Measurements from ENCODE around the gene RTP4. TPM values are rescaled to one million over a fixed set of nuclear protein-coding genes. Genes with fewer than 3 reads are reported as not detected.

RTP4 gene
- total and polyA plus RNA-seq, 7 donors = 5.7 to 11.2 (median 7.8) TPM

GRCh38 chr3:187334904-187335303 lies 33.3 kb upstream of the RTP4 start:
- H3K9me3 ChIP-seq = no peaks in the 10 kb centered on the region
- H3K27ac ChIP-seq = no peak overlapping the region
- no peak overlapping the region for H3K4me3 ChIP-seq
- peak; percentile 21 for DNase-seq
- TF ChIP-seq POLR2A (IDR thresholded peaks at IDR 0.05) = no peak
- no peak for TF ChIP-seq POLR2AphosphoS5 (IDR thresholded peaks at IDR 0.05)
- no peak for TF ChIP-seq EP300 (IDR thresholded peaks at IDR 0.05)
- TF ChIP-seq CTCF (IDR thresholded peaks at IDR 0.05) = no peak
- intact Hi-C loops (cut with DNase I) = no loop called here
- no peaks in the 10 kb centered on the region for H3K4me1 ChIP-seq
- H3K27me3 ChIP-seq = no peaks in the 10 kb centered on the region
- no peaks in the 10 kb centered on the region for H3K36me3 ChIP-seq
- 91 to 94% methylated on average over 4 of the region's 4 CpGs for WGBS, 2 donors

DNA sequence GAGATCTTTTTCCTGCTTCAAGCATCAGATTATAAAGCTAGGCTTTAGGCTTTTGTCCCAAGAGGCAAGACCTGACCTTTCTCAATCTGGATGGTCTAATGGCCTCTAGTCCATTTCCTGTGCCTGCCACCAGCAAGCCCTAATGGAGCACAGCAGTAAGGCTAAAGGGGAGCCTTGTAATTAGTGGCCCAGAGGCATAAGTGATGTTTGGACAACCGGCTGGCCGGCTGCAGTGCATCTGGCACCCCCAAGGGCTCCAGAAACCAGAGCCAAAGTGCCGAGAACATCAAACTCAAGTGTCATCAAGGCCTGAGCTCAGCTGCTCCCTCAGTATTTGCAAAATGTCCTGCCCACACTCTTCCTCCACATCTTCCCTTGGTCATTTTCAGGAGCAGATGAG lies 31.9 kb upstream of the RTP4 start:
- no peak overlapping the region for H3K27ac ChIP-seq
- H3K27me3 ChIP-seq = no peaks in the 10 kb centered on the region
- H3K9me3 ChIP-seq = no peaks in the 10 kb centered on the region
- no peak overlapping the region for H3K4me3 ChIP-seq
- H3K36me3 ChIP-seq = no peaks in the 10 kb centered on the region
- DNase-seq = no peak
- H3K4me1 ChIP-seq = no peaks in the 10 kb centered on the region
- intact Hi-C loops (cut with DNase I) = no loop called here
- TF ChIP-seq CTCF (IDR thresholded peaks at IDR 0.05) (no peak), POLR2A (IDR thresholded peaks at IDR 0.05) (no peak), POLR2AphosphoS5 (IDR thresholded peaks at IDR 0.05) (no peak), EP300 (IDR thresholded peaks at IDR 0.05) (no peak)
- 63 to 74% methylated on average over 3 of the region's 3 CpGs for WGBS, 2 donors

GRCh38 chr3:187340578-187340977 lies 27.6 kb upstream of the RTP4 start:
- Histone ChIP-seq H3K36me3 (no peaks in the 10 kb centered on the region), H3K4me3 (no peak overlapping the region), H3K27ac (no peak overlapping the region), H3K4me1 (peaks cover 0 to 9% (median 3%) of the 10 kb centered on the region in 4 donors), H3K27me3 (no peaks in the 10 kb centered on the region), H3K9me3 (no peaks in the 10 kb centered on the region)
- no peak for DNase-seq
- intact Hi-C loops (cut with DNase I) = no loop called here
- no peak for TF ChIP-seq POLR2A (IDR thresholded peaks at IDR 0.05)
- TF ChIP-seq POLR2AphosphoS5 (IDR thresholded peaks at IDR 0.05) = no peak
- TF ChIP-seq EP300 (IDR thresholded peaks at IDR 0.05) = no peak
- WGBS, 2 donors = 78 to 88% methylated on average over 1 of the region's 1 CpG

DNA sequence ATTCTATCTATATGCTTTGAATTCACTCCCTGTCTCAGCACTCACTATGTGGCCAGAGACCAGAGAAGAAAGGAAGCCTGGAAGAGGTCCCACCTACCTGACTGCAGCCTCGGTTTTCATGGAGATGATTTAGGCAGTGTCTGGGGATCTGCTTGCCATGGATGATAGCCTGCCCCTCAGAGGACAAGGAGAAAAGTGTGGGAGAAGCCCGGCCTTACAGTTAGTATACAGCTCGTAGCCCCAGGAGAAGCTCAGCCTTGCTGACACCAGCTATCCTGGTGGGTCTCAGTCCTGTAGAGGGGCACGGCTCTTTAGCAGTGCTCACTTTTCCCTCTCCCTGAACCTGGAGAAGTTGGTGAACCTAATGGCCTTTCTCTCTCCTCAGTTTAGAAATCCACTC lies 25.9 kb upstream of the RTP4 start:
- Histone ChIP-seq H3K36me3 (no peaks in the 10 kb centered on the region), H3K9me3 (no peaks in the 10 kb centered on the region), H3K27ac (no peak overlapping the region), H3K27me3 (no peaks in the 10 kb centered on the region), H3K4me3 (no peak overlapping the region), H3K4me1 (peaks cover 0 to 9% (median 3%) of the 10 kb centered on the region in 4 donors)
- no peak for TF ChIP-seq CTCF (IDR thresholded peaks at IDR 0.05)
- no peak for TF ChIP-seq POLR2AphosphoS5 (IDR thresholded peaks at IDR 0.05)
- TF ChIP-seq EP300 (IDR thresholded peaks at IDR 0.05) = no peak
- no peak for TF ChIP-seq POLR2A (IDR thresholded peaks at IDR 0.05)
- intact Hi-C loops (cut with DNase I) = no loop called here
- no peak for DNase-seq
- WGBS, 2 donors = 75 to 83% methylated on average over 4 of the region's 4 CpGs

DNA sequence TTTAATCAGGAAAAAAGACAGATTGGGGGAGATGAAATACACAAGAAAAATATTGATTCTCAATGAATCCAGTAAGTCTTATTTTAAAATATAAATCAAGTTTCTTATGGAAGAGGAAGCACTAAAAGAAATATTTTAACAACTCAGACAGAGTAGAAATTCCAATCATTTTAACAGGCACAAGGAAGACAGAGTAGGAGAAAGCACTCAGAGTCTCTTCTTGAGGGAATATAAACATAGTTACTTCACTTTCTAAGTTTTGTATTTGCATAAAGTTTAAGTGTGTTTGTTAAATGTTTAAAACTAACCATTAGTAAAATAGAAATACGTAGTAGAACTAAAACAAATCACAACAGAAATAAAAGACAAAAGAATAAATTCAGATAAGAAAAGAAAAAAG lies 24.5 kb upstream of the RTP4 start:
- Histone ChIP-seq H3K4me3 (no peak overlapping the region), H3K27ac (no peak overlapping the region), H3K9me3 (no peaks in the 10 kb centered on the region), H3K4me1 (peaks cover 0 to 9% (median 3%) of the 10 kb centered on the region in 4 donors), H3K36me3 (no peaks in the 10 kb centered on the region), H3K27me3 (no peaks in the 10 kb centered on the region)
- WGBS, 2 donors = 42 to 66% methylated on average over 1 of the region's 1 CpG
- DNase-seq = no peak
- TF ChIP-seq EP300 (IDR thresholded peaks at IDR 0.05) (no peak), POLR2A (IDR thresholded peaks at IDR 0.05) (no peak), POLR2AphosphoS5 (IDR thresholded peaks at IDR 0.05) (no peak), CTCF (IDR thresholded peaks at IDR 0.05) (no peak)
- intact Hi-C loops (cut with DNase I) = no loop called here

Measured in sigmoid colon (tissue), 7 donors.